GM10248 (cell line): ENCODE results near the gene TBC1D20.

Experiments used
- CTCF ChIA-PET: fragments of 300-600 bp; sonication (Branson Sonifier 250); formaldehyde crosslinking; extraction: SDS; loops from one replicate; lab custom pipeline; 2021; ENCODE audit warnings: antibody characterized with exemption; lab: Yijun Ruan, JAX
- POLR2A ChIA-PET: fragments of 350-650 bp; sonication (Branson Sonifier 250); formaldehyde crosslinking; extraction: SDS; loops from one replicate; lab custom pipeline; 2020; ENCODE audit warnings: antibody characterized with exemption; lab: Yijun Ruan, JAX
- DNase-seq: peaks from one replicate; pipeline ENCODE4 v3.0.0; 2012; ENCODE audit errors: extremely low spot score
- CTCF ChIP-seq: IDR thresholded peaks from 2 replicates; pipeline ENCODE4 v1.5.1; 2012; ENCODE audit warnings: mild to moderate bottlenecking, low read depth; ENCODE audit errors: extremely low read depth, missing control alignments, control extremely low read depth

Gene TBC1D20

GRCh38 chr20:408843-409696 is 53.3 kb downstream of the TBC1D20 start:
- ChIA-PET POLR2A (interaction anchor here (0.7 kb wide), 1 partner anchor 21 kb away, joined by 3 read pairs; no protein-coding TSS in a partner anchor), CTCF (interaction anchor here (1.6 to 1.8 kb wide), 3 partner anchors 55 to 236 kb away, joined by 4 to 7 read pairs (median 6); no protein-coding TSS in a partner anchor)
- TF ChIP-seq CTCF = no peak
- DNase-seq = no peak

DNA sequence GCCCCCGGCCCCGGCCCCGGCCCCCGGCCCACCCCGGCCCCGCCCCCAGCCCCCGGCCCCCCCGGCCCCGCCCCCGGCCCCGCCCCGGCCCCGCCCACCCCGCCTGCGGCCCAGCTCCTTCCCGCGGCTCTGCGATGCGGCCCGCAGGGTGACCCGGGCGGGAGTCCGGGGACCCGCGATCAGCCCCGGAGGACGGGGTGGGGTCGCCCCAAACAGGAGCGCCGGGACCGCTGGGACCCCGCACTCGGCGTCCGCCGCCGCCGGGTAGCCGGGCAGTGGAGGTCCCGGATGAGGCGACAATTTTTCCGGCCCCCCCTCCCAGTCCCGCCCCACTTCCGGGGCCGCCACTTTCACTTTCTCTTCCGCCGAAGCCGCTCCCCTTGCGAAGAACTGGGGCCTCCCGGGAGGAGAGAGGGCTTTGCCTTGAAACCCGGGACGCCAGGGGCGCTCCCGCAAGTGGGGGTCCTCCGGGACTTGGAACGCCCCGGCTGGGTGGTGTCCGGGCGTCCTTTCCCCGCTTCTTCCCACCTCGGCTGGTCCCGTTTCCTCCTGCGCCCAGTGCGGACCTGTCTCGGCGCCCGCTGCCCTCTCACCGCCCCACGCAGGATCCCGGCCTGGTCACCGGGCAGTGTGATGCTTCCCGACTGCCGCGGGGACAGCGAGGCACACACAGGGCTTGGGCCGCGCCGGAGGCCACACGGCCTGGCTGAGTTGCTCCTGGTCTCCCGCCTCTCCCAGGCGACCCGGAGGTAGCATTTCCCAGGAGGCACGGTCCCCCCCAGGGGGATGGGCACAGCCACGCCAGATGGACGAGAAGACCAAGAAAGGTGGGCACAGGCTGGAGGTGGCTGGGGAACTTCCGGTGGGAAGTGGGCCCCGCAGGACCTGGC is 54.1 kb downstream of the TBC1D20 start, which contains the start of gene RBCK1:
RBCK1 (plus strand) TSS at position 347 of the 890 bp plus-strand sequence; CDS start at position 806, 459 bp downstream.
- peak; percentile 99 for DNase-seq
- TF ChIP-seq CTCF = no peak
- ChIA-PET CTCF (interaction anchor here (0.8 to 1.6 kb wide), 19 partner anchors 9 to 129 kb away, joined by 3 to 9 read pairs (median 4); partner anchors contain the start of gene TRIB3), POLR2A (interaction anchor here (1.4 kb wide), 1 partner anchor 10 kb away, joined by 9 read pairs; no protein-coding TSS in a partner anchor)

GRCh38 chr20:407133-407952 is 55.0 kb downstream of the TBC1D20 start:
- ChIA-PET POLR2A (interaction anchor here (1.4 kb wide), 1 partner anchor 9 kb away, joined by 9 read pairs; no protein-coding TSS in a partner anchor), CTCF (interaction anchor here (0.8 to 1.8 kb wide), 23 partner anchors 8 to 133 kb away, joined by 3 to 9 read pairs (median 4); partner anchors contain the start of gene TRIB3)
- DNase-seq = peak; percentile 92
- TF ChIP-seq CTCF = peak; percentile 34

DNA sequence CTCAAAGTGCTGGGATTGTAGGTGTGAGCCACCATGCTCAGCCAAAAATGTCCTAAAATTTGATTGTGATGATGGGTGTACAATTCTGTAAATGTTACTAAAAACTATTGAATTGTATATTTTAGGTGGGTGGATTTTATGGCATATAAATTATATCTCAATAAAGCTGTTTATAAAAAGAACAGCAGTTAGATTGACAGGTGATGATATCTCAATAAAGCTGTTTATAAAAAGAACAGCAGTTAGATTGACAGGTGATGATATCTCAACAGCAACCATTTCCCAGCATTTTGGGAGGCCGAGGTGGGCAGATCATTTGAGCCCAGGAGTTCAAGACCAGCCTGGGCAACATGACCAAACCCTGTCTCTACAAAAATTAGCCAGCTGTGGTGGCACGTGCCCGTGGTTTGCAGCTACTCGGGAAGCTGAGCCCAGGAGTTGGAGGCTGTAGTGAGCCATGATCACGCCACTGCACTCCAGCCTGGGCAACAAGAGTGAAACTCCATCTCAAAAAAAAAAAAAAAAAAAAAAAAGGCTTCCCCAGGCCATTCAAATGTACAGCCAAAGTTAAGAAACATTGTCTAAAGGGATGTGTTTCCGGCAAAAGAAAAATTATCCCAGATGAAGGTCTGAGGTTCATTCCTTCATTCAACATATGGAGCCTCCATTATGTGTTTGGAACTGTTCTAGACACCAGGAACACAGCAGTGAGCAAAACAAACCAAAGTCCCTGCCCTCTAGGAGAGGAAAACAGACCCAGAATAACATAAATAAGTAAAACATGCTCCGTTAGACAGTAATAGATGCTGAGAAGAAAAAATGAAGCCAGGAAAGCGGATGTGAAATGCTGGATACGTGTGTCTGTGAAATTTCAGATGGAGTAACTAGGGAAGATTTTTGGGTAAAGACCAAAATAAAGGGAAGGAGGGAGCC is 55.9 kb downstream of the TBC1D20 start:
- no peak for DNase-seq
- ChIA-PET POLR2A (interaction anchor here (1.4 kb wide), 1 partner anchor 8 kb away, joined by 9 read pairs; no protein-coding TSS in a partner anchor), CTCF (interaction anchor here (0.8 to 1.8 kb wide), 23 partner anchors 11 to 134 kb away, joined by 3 to 9 read pairs (median 4); partner anchors contain the start of gene TRIB3)
- TF ChIP-seq CTCF = no peak

DNA sequence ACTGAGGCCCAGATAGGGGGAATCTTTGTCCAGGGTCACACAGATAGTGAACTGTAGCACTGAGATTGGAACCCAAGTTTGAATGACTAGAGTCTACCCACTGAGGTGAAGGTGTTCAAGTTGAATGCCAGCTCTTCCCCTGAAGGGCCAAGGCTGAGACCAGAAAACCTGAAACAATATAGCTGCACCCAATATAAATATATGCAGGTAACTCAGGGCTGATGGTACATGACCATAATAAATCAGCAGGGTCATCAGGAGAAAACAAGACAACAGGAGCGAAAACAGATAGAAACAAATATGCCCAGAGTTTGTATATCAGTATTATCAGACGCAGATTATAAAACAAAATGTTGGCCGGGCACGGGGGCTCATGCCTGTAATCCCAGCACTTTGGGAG is 58.2 kb downstream of the TBC1D20 start:
- DNase-seq = no peak
- ChIA-PET CTCF (interaction anchor here (1.4 to 2.3 kb wide), 3 partner anchors 9 to 50 kb away, joined by 4 to 9 read pairs (median 7); no protein-coding TSS in a partner anchor), POLR2A (no interaction called here)
- no peak for TF ChIP-seq CTCF
